H1 (cell line): ENCODE data around the gene SCNN1A. TPM values are rescaled to one million over a fixed set of nuclear protein-coding genes. Genes with fewer than 3 reads are reported as not detected.

Source experiments
- CTCF ChIA-PET: fragments of 300-600 bp; sonication (Branson Sonifier 250); formaldehyde crosslinking; loops from one replicate; lab custom pipeline; 2021; ENCODE audit not compliant: partially characterized antibody; lab: Charles Lee
- POLR2A ChIA-PET: fragments of 300-600 bp; sonication (Branson Sonifier 250); formaldehyde crosslinking; loops from one replicate; lab custom pipeline; 2021; ENCODE audit warnings: inconsistent platforms; ENCODE audit not compliant: partially characterized antibody; lab: Charles Lee
- DNase-seq, 2 experiments: peaks; one replicate each; pipeline versions ENCODE4 v3.0.0 to v3.0.0-alpha.2; 2010 to 2022; ENCODE audit warnings: low spot score in 2 of 2, low read depth in 1 of 2, mixed read lengths in 1 of 2
- FAIRE-seq: peaks from 2 replicates; lab custom pipeline; 2011; peaks lifted over from hg19 to GRCh38; lab: Jason Lieb, UNC
- H2AFZ ChIP-seq: 2 replicates; pipeline ENCODE4 v1.8.1; 2012; ENCODE audit warnings: low read length, inconsistent platforms
- H2AK5ac ChIP-seq: 2 replicates; pipeline ENCODE4 v1.6.1; 2013; ENCODE audit warnings: low read depth, low read length
- H2BK120ac ChIP-seq: replicated peaks from 2 replicates; pipeline ENCODE3; 2013; ENCODE audit warnings: low read depth, low read length, inconsistent platforms
- H2BK12ac ChIP-seq: 2 replicates; pipeline ENCODE4 v1.6.1; 2013; ENCODE audit warnings: low read depth, low read length
- H2BK15ac ChIP-seq: 2 replicates; pipeline ENCODE4 v1.6.1; 2013; ENCODE audit warnings: low read length
- H2BK20ac ChIP-seq: 2 replicates; pipeline ENCODE4 v1.6.1; 2013; ENCODE audit warnings: low read length
- H2BK5ac ChIP-seq: 2 replicates; pipeline ENCODE4 v1.6.1; 2013; ENCODE audit warnings: low read depth, low read length
- H3K14ac ChIP-seq: 2 replicates; pipeline ENCODE4 v1.6.1; 2013; ENCODE audit warnings: inconsistent platforms; ENCODE audit not compliant: insufficient read length
- H3K18ac ChIP-seq: 2 replicates; pipeline ENCODE4 v1.6.1; 2013; ENCODE audit warnings: low read length; ENCODE audit errors: extremely low read depth
- H3K23ac ChIP-seq: 2 replicates; pipeline ENCODE4 v1.6.1; 2013; ENCODE audit warnings: inconsistent platforms; ENCODE audit not compliant: insufficient read length
- H3K23me2 ChIP-seq: 2 replicates; pipeline ENCODE4 v1.6.1; 2013; ENCODE audit warnings: low read depth, low read length
- H3K27ac ChIP-seq: 2 replicates; pipeline ENCODE4 v1.6.1; 2011; ENCODE audit warnings: low read depth, low read length, inconsistent platforms
- H3K27me3 ChIP-seq, 4 experiments: replicated peaks in 1 of 4; 1 replicate in 1 of 4; 2 replicates in 3 of 4; pipeline versions ENCODE4 v1.6.1 to v1.8.1; 2011 to 2013; ENCODE audit warnings: low read length in 3 of 4, mild to moderate bottlenecking in 3 of 4, inconsistent platforms in 2 of 4, mixed read lengths in 2 of 4, moderate library complexity in 1 of 4; ENCODE audit not compliant: control insufficient read depth in 3 of 4, insufficient read depth in 3 of 4; ENCODE audit errors: extremely low read depth in 1 of 4
- H3K36me3 ChIP-seq, 4 experiments: 2 replicates each; pipeline versions ENCODE4 v1.6.1 to v1.8.1; 2011 to 2013; ENCODE audit warnings: mild to moderate bottlenecking in 4 of 4, low read length in 3 of 4, moderate library complexity in 2 of 4, control low read depth in 1 of 4, inconsistent platforms in 1 of 4; ENCODE audit not compliant: insufficient read depth in 4 of 4, control insufficient read depth in 2 of 4
- H3K4ac ChIP-seq: replicated peaks from 2 replicates; pipeline ENCODE3; 2013; ENCODE audit warnings: low read length, low read depth, mixed read lengths, inconsistent platforms; ENCODE audit not compliant: insufficient read length
- H3K4me1 ChIP-seq, 4 experiments: replicated peaks in 1 of 4; 1 replicate in 1 of 4; 2 replicates in 3 of 4; pipeline versions ENCODE4 v1.6.1 to v1.8.1; 2011 to 2013; ENCODE audit warnings: low read length in 3 of 4, inconsistent platforms in 2 of 4, mixed read lengths in 1 of 4; ENCODE audit not compliant: insufficient read depth in 4 of 4, control insufficient read depth in 3 of 4
- H3K4me2 ChIP-seq, 2 experiments: 2 replicates each; pipeline versions ENCODE4 v1.6.1 to v1.8.1; 2011 to 2013; ENCODE audit warnings: low read depth in 2 of 2, low read length in 2 of 2, control low read depth in 1 of 2, inconsistent platforms in 1 of 2, mild to moderate bottlenecking in 1 of 2; ENCODE audit not compliant: insufficient read depth in 1 of 2
- H3K4me3 ChIP-seq, 4 experiments: fragments of 200-600, 300-600 bp in 1 of 4; sonication (generic), shearing (Covaris generic), sonication (Bioruptor Twin) in 1 of 4; 2 replicates each; pipeline versions ENCODE4 v1.5.1 to v1.8.1; 2011 to 2016; ENCODE audit warnings: low read length in 4 of 4, low read depth in 3 of 4, control low read depth in 2 of 4, inconsistent platforms in 2 of 4, mild to moderate bottlenecking in 2 of 4, mixed read lengths in 1 of 4, moderate library complexity in 1 of 4; ENCODE audit not compliant: insufficient read depth in 2 of 4; ENCODE audit errors: extremely low read depth in 1 of 4
- H3K56ac ChIP-seq: replicated peaks from 2 replicates; pipeline ENCODE3; 2013; ENCODE audit warnings: low read depth, mild to moderate bottlenecking, mixed read lengths, low read length, inconsistent platforms; ENCODE audit not compliant: insufficient read length
- H3K79me1 ChIP-seq: 2 replicates; pipeline ENCODE4 v1.6.1; 2013; ENCODE audit warnings: low read depth, low read length, control low read depth
- H3K79me2 ChIP-seq, 2 experiments: 2 replicates each; pipeline versions ENCODE4 v1.6.1 to v1.8.1; 2012 to 2013; ENCODE audit warnings: low read length in 2 of 2, mild to moderate bottlenecking in 2 of 2, inconsistent platforms in 1 of 2; ENCODE audit not compliant: insufficient read depth in 2 of 2, control insufficient read depth in 1 of 2
- H3K9ac ChIP-seq, 4 experiments: replicated peaks in 1 of 4; 1 replicate in 1 of 4; 2 replicates in 3 of 4; pipeline versions ENCODE4 v1.6.1 to v1.8.1; 2011 to 2013; ENCODE audit warnings: low read depth in 3 of 4, low read length in 3 of 4, control low read depth in 2 of 4, mild to moderate bottlenecking in 2 of 4, moderate library complexity in 2 of 4, inconsistent platforms in 1 of 4; ENCODE audit errors: extremely low read depth in 1 of 4
- H3K9me3 ChIP-seq, 2 experiments: 2 replicates each; pipeline versions ENCODE4 v1.6.1 to v1.8.1; 2012 to 2013; ENCODE audit warnings: mild to moderate bottlenecking in 2 of 2, moderate library complexity in 2 of 2, control low read depth in 1 of 2, inconsistent platforms in 1 of 2, low read depth in 1 of 2, low read length in 1 of 2, mixed read lengths in 1 of 2; ENCODE audit not compliant: insufficient read depth in 2 of 2
- H4K20me1 ChIP-seq, 2 experiments: replicated peaks in 1 of 2; 2 replicates each; pipeline versions ENCODE3 to v1.8.1; 2011 to 2013; ENCODE audit warnings: inconsistent platforms in 2 of 2, low read length in 2 of 2, mild to moderate bottlenecking in 1 of 2; ENCODE audit not compliant: insufficient read depth in 2 of 2, control insufficient read depth in 1 of 2
- H4K5ac ChIP-seq: 2 replicates; pipeline ENCODE4 v1.6.1; 2013; ENCODE audit warnings: low read length, low read depth, mixed read lengths, inconsistent platforms; ENCODE audit not compliant: insufficient read length
- H4K8ac ChIP-seq: 2 replicates; pipeline ENCODE4 v1.8.0; 2013; ENCODE audit warnings: mild to moderate bottlenecking, moderate library complexity, low read length, inconsistent platforms; ENCODE audit not compliant: insufficient read depth; ENCODE audit errors: extremely low read depth
- H4K91ac ChIP-seq: replicated peaks from 2 replicates; pipeline ENCODE3; 2013; ENCODE audit warnings: low read length, mixed read lengths, inconsistent platforms; ENCODE audit not compliant: insufficient read length
- CEBPB ChIP-seq: IDR thresholded peaks from 2 replicates; pipeline ENCODE4 v1.6.1; 2012; ENCODE audit warnings: low read depth, low read length
- RNF2 ChIP-seq: fragments of 200-900, 300-1000 bp; sonication (generic); IDR thresholded peaks from 2 replicates; pipeline ENCODE4 v1.7.1; 2016; ENCODE audit warnings: borderline replicate concordance, low read depth, mild to moderate bottlenecking, antibody characterized with exemption, low read length; ENCODE audit not compliant: poor library complexity, severe bottlenecking; ENCODE audit errors: missing control alignments
- SIN3A ChIP-seq, 2 experiments: IDR thresholded peaks in 1 of 2; conservative IDR thresholded peaks in 1 of 2; 2 replicates each; pipeline ENCODE4 v1.6.1; 2011 to 2012; ENCODE audit warnings: low read length in 2 of 2, improper control_type of control experiment in 1 of 2, low read depth in 1 of 2, mild to moderate bottlenecking in 1 of 2
- SP2 ChIP-seq: IDR thresholded peaks from 2 replicates; pipeline ENCODE4 v1.6.1; 2012; ENCODE audit warnings: mild to moderate bottlenecking, low read length, inconsistent platforms
- SP4 ChIP-seq: IDR thresholded peaks from 2 replicates; pipeline ENCODE4 v1.6.1; 2012; ENCODE audit warnings: low read length, inconsistent platforms
- WGBS, 2 experiments: shearing (Covaris generic) in 1 of 2; methylation state at CpG; one replicate each; pipeline versions ENCODE4 v1.1.6 to v1.1.7; 2013 to 2015; ENCODE audit warnings: low lambda C conversion rate in 2 of 2, mixed read lengths in 2 of 2, inconsistent platforms in 1 of 2, low coverage in 1 of 2, missing lambda C conversion rate in 1 of 2; ENCODE audit not compliant: insufficient replicate concordance in 2 of 2, insufficient coverage in 1 of 2, insufficient read length in 1 of 2; ENCODE audit errors: extremely low coverage in 1 of 2, missing lambda C conversion rate in 1 of 2; 5-methylcytosine and 5-hydroxymethylcytosine counted together
- polyA plus RNA-seq, 7 experiments: library from polyadenylated mRNA; depleted of rRNA in 3 of 7; stranded (reverse) in 5 of 7; unstranded in 2 of 7; fragments of >200 nt in 5 of 7; fragments of 200-250 nt in 2 of 7; gene quantifications; 1 replicate in 5 of 7; 2 replicates in 1 of 7; 4 replicates in 1 of 7; pipeline versions ENCODE4 v1.2.1 to v1.2.3, GENCODE V29; 2011 to 2013; ENCODE audit warnings: missing spikeins in 2 of 7, mixed read lengths in 2 of 7
- total RNA-seq: library from RNA; stranded (reverse); fragmentation: NEBNext Ultra II Directional; extraction: Animal tissue kit (Norgen Biotek cat#: 25700); gene quantifications from 2 replicates; pipeline ENCODE4 v1.2.1, GENCODE V29; 2021

The SCNN1A gene
- total and polyA plus RNA-seq, 2 of the 8 experiments (the other 6 are each of a cell fraction or from before 2014, with no cell fraction given) = 85.5 to 156 TPM

GRCh38 chr12:6314776-6315175, 60.6 kb downstream of the SCNN1A start:
- no peak overlapping the region for H3K27ac ChIP-seq
- no peak overlapping the region for H3K9ac ChIP-seq
- H3K9me3 ChIP-seq = no peaks in the 10 kb centered on the region
- H3K4me1 ChIP-seq = peaks cover 4 to 25% (median 20%) of the 10 kb centered on the region in 4 experiments
- H3K4ac ChIP-seq = no peak overlapping the region
- H3K27me3 ChIP-seq = peaks cover 0 to 3% (median 0%) of the 10 kb centered on the region in 4 experiments; a peak in 3 of 7 replicates
- no peak overlapping the region for H2BK20ac ChIP-seq
- no peaks in the 10 kb centered on the region for H3K79me2 ChIP-seq
- no peak overlapping the region for H3K23ac ChIP-seq
- DNase-seq = no peak
- no peak overlapping the region for H4K5ac ChIP-seq
- no peak overlapping the region for H2AK5ac ChIP-seq
- H3K4me3 ChIP-seq = no peak overlapping the region
- no peak overlapping the region for H2BK12ac ChIP-seq
- H3K36me3 ChIP-seq = peaks cover 4 to 29% (median 12%) of the 10 kb centered on the region in 4 experiments; a peak in 6 of 8 replicates
- H3K14ac ChIP-seq = no peak overlapping the region
- peaks cover under 1% of the 10 kb centered on the region for H3K79me1 ChIP-seq
- H2AFZ ChIP-seq = no peak overlapping the region
- H3K4me2 ChIP-seq = no peak overlapping the region
- ChIA-PET CTCF (interaction anchor here (3.8 kb wide), 1 partner anchor 11 kb away, joined by 20 read pairs; no protein-coding TSS in a partner anchor), POLR2A (interaction anchor here (1.0 to 3.8 kb wide), 11 partner anchors 8 to 220 kb away, joined by 3 to 24 read pairs (median 4); partner anchors contain the start of genes GAPDH and VAMP1)
- 92% methylated on average over 9 of the region's 9 CpGs; no CpG with 5 or more reads in 1 of the 2 experiments for WGBS, 2 experiments
- H3K23me2 ChIP-seq = peaks cover 6% of the 10 kb centered on the region; the same call in 1 of the 2 replicates
- no peak overlapping the region for H2BK5ac ChIP-seq
- H4K91ac ChIP-seq = no peak overlapping the region
- TF ChIP-seq SP2 (no peak), CEBPB (no peak), SP4 (no peak), RNF2 (no peak), SIN3A (conservative IDR thresholded peaks at IDR 0.05 in 1 of 2, IDR thresholded peaks at IDR 0.05 in 1 of 2; ENCODE audit: low read depth in 1 of 2, low read length in 2 of 2) (no peak)
- FAIRE-seq = no peak
- peaks cover 0 to 2% of the 10 kb centered on the region in 2 experiments for H4K20me1 ChIP-seq
- no peak overlapping the region for H2BK120ac ChIP-seq
- H4K8ac ChIP-seq = no peak overlapping the region
- no peak overlapping the region for H3K18ac ChIP-seq
- no peak overlapping the region for H2BK15ac ChIP-seq
- no peak overlapping the region for H3K56ac ChIP-seq
